Hepatocyte (in vitro differentiated cells): Measurements from ENCODE around the gene CFAP58. TPM values are rescaled to one million over a fixed set of nuclear protein-coding genes. Genes with fewer than 3 reads are reported as not detected.

Experiments
- DNase-seq: peaks from one replicate; pipeline ENCODE4 v3.0.0-alpha.2; 2016; ENCODE audit warnings: low spot score
- H2AFZ ChIP-seq: fragments of 200-600 bp; sonication (generic); 2 replicates; pipeline ENCODE4 v1.6.0; 2016; ENCODE audit warnings: antibody characterized with exemption, mild to moderate bottlenecking
- H3K27ac ChIP-seq: fragments of 200-600 bp; sonication (generic); 2 replicates; pipeline ENCODE4 v1.5.1; 2016; ENCODE audit warnings: mild to moderate bottlenecking
- H3K27me3 ChIP-seq: fragments of 200-600 bp; sonication (generic); 2 replicates; pipeline ENCODE4 v1.6.1; 2016
- H3K36me3 ChIP-seq: fragments of 200-600 bp; sonication (generic); replicated peaks from 2 replicates; pipeline ENCODE4 v1.5.1; 2016; ENCODE audit warnings: low read depth; ENCODE audit not compliant: insufficient read depth
- H3K4me1 ChIP-seq: fragments of 200-600 bp; sonication (generic); 2 replicates; pipeline ENCODE4 v1.5.1; 2016; ENCODE audit warnings: mild to moderate bottlenecking, moderate library complexity; ENCODE audit not compliant: insufficient read depth
- H3K4me2 ChIP-seq: fragments of 200-600 bp; sonication (generic); 2 replicates; pipeline ENCODE4 v1.6.0; 2016
- H3K4me3 ChIP-seq: fragments of 200-600 bp; sonication (generic); 2 replicates; pipeline ENCODE4 v1.5.1; 2016; ENCODE audit warnings: mild to moderate bottlenecking
- H3K79me2 ChIP-seq: fragments of 200-600 bp; sonication (generic); 2 replicates; pipeline ENCODE4 v1.6.0; 2017; ENCODE audit warnings: mild to moderate bottlenecking
- H3K9me2 ChIP-seq: fragments of 200-600 bp; sonication (generic); replicated peaks from 2 replicates; pipeline ENCODE4 v1.6.0; 2017; ENCODE audit warnings: mild to moderate bottlenecking; ENCODE audit not compliant: insufficient read depth
- H3K9me3 ChIP-seq: fragments of 200-600 bp; sonication (generic); 2 replicates; pipeline ENCODE4 v1.5.1; 2016; ENCODE audit warnings: low read depth, mild to moderate bottlenecking
- H4K20me1 ChIP-seq: fragments of 200-600 bp; sonication (generic); 2 replicates; pipeline ENCODE4 v1.6.0; 2016; ENCODE audit warnings: mild to moderate bottlenecking; ENCODE audit not compliant: insufficient read depth, poor library complexity, severe bottlenecking
- CTCF ChIP-seq: fragments of 200-600 bp; sonication (generic); IDR thresholded peaks from 2 replicates; pipeline ENCODE4 v1.5.1; 2016; ENCODE audit warnings: antibody characterized with exemption, mild to moderate bottlenecking; ENCODE audit not compliant: poor library complexity
- EZH2 ChIP-seq: fragments of 200-600 bp; sonication (generic); IDR thresholded peaks from 2 replicates; pipeline ENCODE4 v1.6.1; 2016; ENCODE audit warnings: antibody characterized with exemption, mild to moderate bottlenecking, borderline replicate concordance
- EZH2phosphoT487 ChIP-seq: fragments of 200-600 bp; sonication (generic); IDR thresholded peaks from one replicate; pipeline ENCODE4 v1.6.1; 2018; ENCODE audit warnings: antibody characterized with exemption, mild to moderate bottlenecking, low read depth, moderate library complexity; ENCODE audit not compliant: unreplicated experiment, severe bottlenecking
- WGBS: methylation state at CpG from one replicate; pipeline ENCODE4 v1.1.6; 2016; ENCODE audit warnings: low lambda C conversion rate; ENCODE audit errors: missing lambda C conversion rate; 5-methylcytosine and 5-hydroxymethylcytosine counted together
- polyA plus RNA-seq: library from polyadenylated mRNA; unstranded; fragments of >200 nt; fragmentation: Nextera tagmentation; extraction: Ambion mirVana; gene quantifications from 2 replicates; pipeline ENCODE4 v1.2.1, GENCODE V29; 2016
- total RNA-seq: library from RNA; depleted of rRNA; stranded (reverse); fragments of >200 nt; gene quantifications from 2 replicates; pipeline ENCODE4 v1.2.3, GENCODE V29; 2014

CFAP58 gene
- total and polyA plus RNA-seq, 2 experiments from 2014 or later, result 0.17 TPM; not detected in 1

DNA sequence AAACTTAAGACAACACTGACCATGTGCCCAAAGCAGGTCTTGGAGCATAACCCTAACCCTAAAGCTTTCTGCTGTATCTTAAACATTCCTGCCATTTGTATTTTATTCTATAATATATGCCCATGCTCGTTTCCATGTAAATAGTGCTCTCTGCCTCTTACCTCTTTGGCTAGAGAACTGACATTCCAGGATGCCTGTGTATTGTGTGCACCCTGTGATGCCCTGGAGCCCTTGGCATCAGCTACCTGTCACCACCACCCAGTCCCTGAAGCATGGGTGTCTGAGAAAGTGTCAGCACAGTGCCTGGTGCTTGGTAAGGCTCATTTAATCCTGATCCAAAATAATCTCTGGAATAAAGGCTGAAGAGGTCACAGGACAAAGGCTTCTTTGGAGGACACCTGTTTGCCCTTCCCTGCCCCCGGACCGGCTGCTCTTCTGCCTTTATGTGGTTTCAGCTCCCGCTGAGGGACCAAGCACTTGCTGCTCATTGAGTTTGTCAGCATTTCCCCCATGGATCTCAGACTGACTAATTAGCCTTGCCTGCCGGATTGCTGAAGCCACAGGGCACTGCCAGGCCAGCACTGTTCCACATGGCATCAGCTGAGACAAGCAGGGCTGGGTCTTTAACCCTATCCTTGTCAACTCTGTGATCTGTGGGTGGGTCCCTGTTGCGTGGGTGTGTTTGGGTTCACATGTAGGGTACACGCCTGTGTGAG lies 148.4 kb downstream of the CFAP58 start:
- Histone ChIP-seq H3K9me3 (no peaks in the 10 kb centered on the region), H3K79me2 (no peaks in the 10 kb centered on the region), H3K4me2 (no peak overlapping the region), H3K9me2 (no peaks in the 10 kb centered on the region), H3K4me3 (no peak overlapping the region), H3K36me3 (no peaks in the 10 kb centered on the region), H3K27ac (no peak overlapping the region), H4K20me1 (no peaks in the 10 kb centered on the region), H3K27me3 (peaks cover 7% of the 10 kb centered on the region), H2AFZ (no peak overlapping the region), H3K4me1 (peaks cover 3% of the 10 kb centered on the region)
- no peak for TF ChIP-seq CTCF
- TF ChIP-seq EZH2phosphoT487, result no peak
- no peak for TF ChIP-seq EZH2
- 68% methylated on average over 7 of the region's 7 CpGs for WGBS
- DNase-seq, result no peak

DNA sequence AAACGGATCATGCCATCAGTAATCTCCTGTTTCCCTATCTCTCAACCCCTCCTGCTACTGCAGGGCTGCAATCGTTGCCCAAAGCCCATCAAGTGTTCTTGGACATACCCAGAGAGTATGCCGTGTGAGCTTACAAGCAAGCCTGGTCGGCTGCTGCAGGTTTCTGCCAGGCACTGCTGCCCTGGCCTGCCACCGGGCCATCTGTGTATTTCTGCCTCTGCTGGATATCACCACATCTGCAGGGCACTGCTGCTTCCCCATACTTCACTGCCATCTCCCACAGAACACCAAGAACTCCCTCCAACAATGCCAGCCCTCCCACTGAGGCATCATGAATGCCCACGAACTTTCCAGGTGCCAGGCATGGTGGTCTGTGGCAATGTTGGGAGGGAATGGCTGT lies 149.3 kb downstream of the CFAP58 start:
- no peak overlapping the region for H3K4me2 ChIP-seq
- no peaks in the 10 kb centered on the region for H3K9me3 ChIP-seq
- no peak overlapping the region for H2AFZ ChIP-seq
- H3K79me2 ChIP-seq, result no peaks in the 10 kb centered on the region
- H3K36me3 ChIP-seq, result no peaks in the 10 kb centered on the region
- H4K20me1 ChIP-seq, result no peaks in the 10 kb centered on the region
- peaks cover 3% of the 10 kb centered on the region for H3K4me1 ChIP-seq
- H3K4me3 ChIP-seq, result no peak overlapping the region
- WGBS, result 67% methylated on average over 6 of the region's 6 CpGs
- no peak for TF ChIP-seq EZH2phosphoT487
- no peak for TF ChIP-seq EZH2
- no peak for TF ChIP-seq CTCF
- H3K9me2 ChIP-seq, result no peaks in the 10 kb centered on the region
- no peak for DNase-seq
- H3K27ac ChIP-seq, result no peak overlapping the region
- peaks cover 7% of the 10 kb centered on the region for H3K27me3 ChIP-seq

Other genes with a start within 250 kb of the CFAP58 start
- 7.1 and 7.3 TPM in 2 replicates for gene SFR1, start 231.7 kb upstream of the CFAP58 start, total RNA-seq
- 6.0 and 7.1 TPM in 2 replicates for gene SFR1, start 231.7 kb upstream of the CFAP58 start, polyA plus RNA-seq
- gene CFAP43, start 121.5 kb upstream of the CFAP58 start, total RNA-seq, result 0.83 and 1.6 TPM in 2 replicates
- 0.57 and 0.66 TPM in 2 replicates for gene CFAP43, start 121.5 kb upstream of the CFAP58 start, polyA plus RNA-seq
- gene GSTO1, start 98.9 kb upstream of the CFAP58 start, total RNA-seq, result 216 and 220 TPM in 2 replicates
- 292 and 328 TPM in 2 replicates for gene GSTO1, start 98.9 kb upstream of the CFAP58 start, polyA plus RNA-seq
- 2.5 and 2.7 TPM in 2 replicates for gene GSTO2, start 84.6 kb upstream of the CFAP58 start, total RNA-seq
- 0.37 and 1.4 TPM in 2 replicates for gene GSTO2, start 84.6 kb upstream of the CFAP58 start, polyA plus RNA-seq
- 4.9 and 5.9 TPM in 2 replicates for gene ITPRIP, start 15.4 kb upstream of the CFAP58 start, total RNA-seq
- gene ITPRIP, start 15.4 kb upstream of the CFAP58 start, polyA plus RNA-seq, result 7.9 and 9.0 TPM in 2 replicates